NT2/D1 (cell line): Measurements from ENCODE around the gene LPP.

Source experiments
- SUZ12 ChIP-seq: IDR thresholded peaks from 2 replicates; pipeline ENCODE4 v1.6.1; 2011; ENCODE audit not compliant: insufficient read length, insufficient read depth; ENCODE audit errors: extremely low read depth
- YY1 ChIP-seq: IDR thresholded peaks from 2 replicates; pipeline ENCODE4 v1.6.1; 2011; ENCODE audit not compliant: insufficient read length, insufficient read depth

DNA sequence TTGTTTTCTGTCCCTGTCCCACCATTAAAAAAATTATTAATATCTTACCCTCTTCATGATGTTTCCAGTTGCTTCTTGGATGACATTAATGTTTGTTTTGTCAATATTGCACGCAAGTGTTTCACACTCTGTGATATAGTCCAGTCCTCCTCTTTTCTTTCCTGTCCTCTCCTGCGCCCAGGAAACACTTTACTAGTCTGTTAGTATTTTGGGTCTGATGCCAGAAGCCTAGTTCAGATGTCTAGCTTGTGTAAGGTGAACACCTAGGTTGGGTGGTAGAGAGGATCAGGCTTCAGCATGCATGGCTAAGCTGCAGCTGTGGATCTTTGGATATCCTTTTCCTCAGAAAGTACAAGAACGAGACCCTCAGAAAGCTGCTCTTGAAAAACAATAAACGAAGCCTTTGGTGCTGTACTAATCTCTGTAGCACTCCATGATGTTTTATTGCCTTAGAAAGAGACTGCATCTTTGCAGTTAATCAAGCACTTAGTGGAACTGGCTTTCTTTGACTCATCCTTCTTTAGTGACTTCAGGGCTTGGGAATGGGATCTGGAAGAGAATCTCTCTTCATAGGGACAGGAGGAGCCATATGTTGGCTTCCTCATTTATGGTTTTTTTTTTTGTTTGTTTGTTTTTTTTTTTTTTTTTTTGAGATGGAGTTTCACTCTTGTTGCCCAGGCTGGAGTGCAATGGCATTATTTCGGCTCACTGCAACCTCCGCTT, 253.4 kb downstream of the LPP start:
- no peak for TF ChIP-seq SUZ12
- no peak for TF ChIP-seq YY1
